GM23248 (cell line): Measurements from ENCODE around the gene ALOX12B. TPM values are rescaled to one million over a fixed set of nuclear protein-coding genes. Genes with fewer than 3 reads are reported as not detected.

Source experiments
- DNase-seq: peaks from one replicate; pipeline ENCODE4 v3.0.0-alpha.2; 2015
- H2AFZ ChIP-seq: fragments of 200-600 bp; sonication (generic); 2 replicates; pipeline ENCODE4 v1.6.1; 2016; ENCODE audit warnings: antibody characterized with exemption
- H3F3A ChIP-seq: fragments of 200-600 bp; sonication (generic); 2 replicates; pipeline ENCODE4 v1.6.1; 2016; ENCODE audit warnings: mild to moderate bottlenecking, antibody characterized with exemption, mixed run types; ENCODE audit not compliant: insufficient read depth
- H3K27ac ChIP-seq: fragments of 200-600 bp; sonication (generic); 2 replicates; pipeline ENCODE4 v1.5.1; 2016; ENCODE audit warnings: mild to moderate bottlenecking
- H3K27me3 ChIP-seq: fragments of 200-600 bp; sonication (generic); replicated peaks from 2 replicates; pipeline ENCODE4 v1.6.1; 2016; ENCODE audit warnings: mild to moderate bottlenecking; ENCODE audit not compliant: insufficient read depth
- H3K36me3 ChIP-seq: fragments of 200-600 bp; sonication (generic); 2 replicates; pipeline ENCODE4 v1.6.1; 2016; ENCODE audit warnings: low read depth, mild to moderate bottlenecking
- H3K4me1 ChIP-seq: fragments of 200-600 bp; sonication (generic); 2 replicates; pipeline ENCODE4 v1.6.1; 2016; ENCODE audit warnings: mild to moderate bottlenecking; ENCODE audit not compliant: insufficient read depth
- H3K4me2 ChIP-seq: fragments of 200-600 bp; sonication (generic); one replicate; pipeline ENCODE4 v1.6.1; 2016; ENCODE audit warnings: mild to moderate bottlenecking; ENCODE audit not compliant: unreplicated experiment
- H3K4me3 ChIP-seq: fragments of 200-600 bp; sonication (generic); 2 replicates; pipeline ENCODE4 v1.5.1; 2016; ENCODE audit warnings: mild to moderate bottlenecking
- H3K79me2 ChIP-seq: fragments of 200-600 bp; sonication (generic); 2 replicates; pipeline ENCODE4 v1.6.1; 2016; ENCODE audit warnings: mild to moderate bottlenecking; ENCODE audit not compliant: insufficient read depth
- H3K9ac ChIP-seq: fragments of 200-600 bp; sonication (generic); 2 replicates; pipeline ENCODE4 v1.6.1; 2016; ENCODE audit warnings: mild to moderate bottlenecking
- H3K9me2 ChIP-seq: fragments of 200-600 bp; sonication (generic); 2 replicates; pipeline ENCODE4 v1.6.1; 2016; ENCODE audit warnings: mixed run types, mild to moderate bottlenecking, moderate library complexity; ENCODE audit not compliant: insufficient read depth
- H3K9me3 ChIP-seq: fragments of 200-600 bp; sonication (generic); one replicate; pipeline ENCODE4 v1.6.1; 2017; ENCODE audit warnings: low read depth
- H4K20me1 ChIP-seq: fragments of 200-600 bp; sonication (generic); 2 replicates; pipeline ENCODE4 v1.6.0; 2016; ENCODE audit not compliant: insufficient read depth
- EZH2 ChIP-seq: fragments of 200-600 bp; sonication (generic); IDR thresholded peaks from 2 replicates; pipeline ENCODE4 v1.6.1; 2018; ENCODE audit warnings: antibody characterized with exemption, mild to moderate bottlenecking; ENCODE audit not compliant: insufficient read depth, poor library complexity, severe bottlenecking
- EZH2phosphoT487 ChIP-seq: fragments of 200-600 bp; sonication (generic); IDR thresholded peaks from 2 replicates; pipeline ENCODE4 v1.6.1; 2018; ENCODE audit warnings: antibody characterized with exemption, moderate library complexity, mild to moderate bottlenecking, low read depth; ENCODE audit not compliant: insufficient read depth
- WGBS, 2 experiments: methylation state at CpG; one replicate each; pipeline ENCODE4 v1.1.6; 2015 to 2017; ENCODE audit warnings: low lambda C conversion rate in 2 of 2, low coverage in 1 of 2; ENCODE audit errors: missing lambda C conversion rate in 2 of 2; 5-methylcytosine and 5-hydroxymethylcytosine counted together
- in situ Hi-C: fragments of 300-500 bp; cut with MboI; formaldehyde crosslinking; loops from 2 replicates; pipeline ENCODE4 v1.15.0; 2020
- polyA plus RNA-seq: library from polyadenylated mRNA; unstranded; fragments of >200 nt; fragmentation: Nextera tagmentation; extraction: Ambion mirVana; gene quantifications from 2 replicates; pipeline ENCODE4 v1.2.1, GENCODE V29; 2016
- total RNA-seq: library from RNA; depleted of rRNA; stranded (reverse); fragments of >200 nt; shearing (Covaris generic); gene quantifications from 2 replicates; pipeline ENCODE4 v1.2.3, GENCODE V29; 2014

ALOX12B gene
- total and polyA plus RNA-seq, 2 experiments from 2014 or later, result not detected

- H3F3A ChIP-seq, result no peaks in the 10 kb centered on the region
- no peaks in the 10 kb centered on the region for H3K9me3 ChIP-seq
- H3K9ac ChIP-seq, result no peak overlapping the region
- no peak overlapping the region for H2AFZ ChIP-seq
- H3K27me3 ChIP-seq, result peaks cover 31% of the 10 kb centered on the region
- no peak for TF ChIP-seq EZH2phosphoT487
- no peak for TF ChIP-seq EZH2
- H3K27ac ChIP-seq, result no peak overlapping the region
- WGBS, 2 experiments, result 41 to 68% methylated on average over 3 to 5 of the region's 5 CpGs
- H4K20me1 ChIP-seq, result no peaks in the 10 kb centered on the region
- H3K4me2 ChIP-seq, result no peak overlapping the region
- H3K79me2 ChIP-seq, result no peaks in the 10 kb centered on the region
- no peaks in the 10 kb centered on the region for H3K4me1 ChIP-seq
- in situ Hi-C loops, result no loop called here
- no peak for DNase-seq
- H3K9me2 ChIP-seq, result no peaks in the 10 kb centered on the region
- H3K36me3 ChIP-seq, result no peaks in the 10 kb centered on the region
- H3K4me3 ChIP-seq, result no peak overlapping the region
Observed at GRCh38 chr17:8087952-8088230, 375 bp upstream of the ALOX12B start.

GRCh38 chr17:8084250-8084649, 3.3 kb downstream of the ALOX12B start:
- no peaks in the 10 kb centered on the region for H3K9me2 ChIP-seq
- 69% methylated on average over 6 of the region's 6 CpGs for WGBS, 2 experiments
- no peak overlapping the region for H2AFZ ChIP-seq
- no peak for DNase-seq
- H3K27me3 ChIP-seq, result peaks cover 22% of the 10 kb centered on the region
- no peaks in the 10 kb centered on the region for H3K79me2 ChIP-seq
- H3K36me3 ChIP-seq, result no peaks in the 10 kb centered on the region
- H4K20me1 ChIP-seq, result no peaks in the 10 kb centered on the region
- H3F3A ChIP-seq, result no peaks in the 10 kb centered on the region
- H3K9me3 ChIP-seq, result no peaks in the 10 kb centered on the region
- no peaks in the 10 kb centered on the region for H3K4me1 ChIP-seq
- no peak overlapping the region for H3K9ac ChIP-seq
- in situ Hi-C loops, result no loop called here
- TF ChIP-seq EZH2phosphoT487 (no peak), EZH2 (no peak)
- H3K27ac ChIP-seq, result no peak overlapping the region
- no peak overlapping the region for H3K4me2 ChIP-seq
- no peak overlapping the region for H3K4me3 ChIP-seq

GRCh38 chr17:8082292-8082691, 5.2 kb downstream of the ALOX12B start:
- peaks cover 16% of the 10 kb centered on the region; the same call in 1 of the 2 replicates for H3K27me3 ChIP-seq
- no peaks in the 10 kb centered on the region for H3K36me3 ChIP-seq

GRCh38 chr17:8081876-8082275, 5.6 kb downstream of the ALOX12B start:
- TF ChIP-seq EZH2phosphoT487 (no peak), EZH2 (no peak)
- 66 to 75% methylated on average over 3 of the region's 3 CpGs for WGBS, 2 experiments
- Histone ChIP-seq H3K4me3 (no peak overlapping the region), H3K79me2 (no peaks in the 10 kb centered on the region), H3K9me2 (no peaks in the 10 kb centered on the region), H3K27ac (no peak overlapping the region), H3F3A (no peaks in the 10 kb centered on the region), H3K4me1 (no peaks in the 10 kb centered on the region), H3K4me2 (no peak overlapping the region), H3K9ac (no peak overlapping the region), H4K20me1 (no peaks in the 10 kb centered on the region), H3K9me3 (no peaks in the 10 kb centered on the region), H3K27me3 (peaks cover 18% of the 10 kb centered on the region; the same call in 1 of the 2 replicates), H3K36me3 (no peaks in the 10 kb centered on the region), H2AFZ (no peak overlapping the region)
- in situ Hi-C loops, result no loop called here
- DNase-seq, result no peak

More at GRCh38 chr17:8082292-8082691, 5.2 kb downstream of the ALOX12B start:
- H3K4me1 ChIP-seq, result no peaks in the 10 kb centered on the region
- no peaks in the 10 kb centered on the region for H3K9me3 ChIP-seq
- H3K9me2 ChIP-seq, result no peaks in the 10 kb centered on the region
- in situ Hi-C loops, result no loop called here
- no peak overlapping the region for H3K9ac ChIP-seq
- no peaks in the 10 kb centered on the region for H3K79me2 ChIP-seq
- no peak overlapping the region for H3K4me3 ChIP-seq
- DNase-seq, result no peak
- no peak overlapping the region for H2AFZ ChIP-seq
- WGBS, 2 experiments, result 91 to 92% methylated on average over 10 of the region's 10 CpGs
- no peak overlapping the region for H3K27ac ChIP-seq
- no peak overlapping the region for H3K4me2 ChIP-seq
- H3F3A ChIP-seq, result no peaks in the 10 kb centered on the region
- no peaks in the 10 kb centered on the region for H4K20me1 ChIP-seq
- TF ChIP-seq EZH2phosphoT487 (no peak), EZH2 (no peak)

GRCh38 chr17:8080799-8081219, 6.7 kb downstream of the ALOX12B start:
- H3F3A ChIP-seq, result no peaks in the 10 kb centered on the region
- H3K27ac ChIP-seq, result no peak overlapping the region
- in situ Hi-C loops, result no loop called here
- TF ChIP-seq EZH2phosphoT487 (no peak), EZH2 (no peak)
- no peak overlapping the region for H3K9ac ChIP-seq
- peak; percentile 45 for DNase-seq
- peak overlapping the region; percentile 83; the same call in 1 of the 2 replicates for H2AFZ ChIP-seq
- H3K36me3 ChIP-seq, result no peaks in the 10 kb centered on the region
- no peak overlapping the region for H3K4me3 ChIP-seq
- H3K9me2 ChIP-seq, result no peaks in the 10 kb centered on the region
- H3K27me3 ChIP-seq, result peaks cover 18% of the 10 kb centered on the region; the same call in 1 of the 2 replicates
- H3K9me3 ChIP-seq, result no peaks in the 10 kb centered on the region
- 30 to 39% methylated on average over 10 to 14 of the region's 17 CpGs for WGBS, 2 experiments
- H3K79me2 ChIP-seq, result no peaks in the 10 kb centered on the region
- H3K4me1 ChIP-seq, result no peaks in the 10 kb centered on the region
- no peaks in the 10 kb centered on the region for H4K20me1 ChIP-seq
- H3K4me2 ChIP-seq, result no peak overlapping the region
